K562 (cell line): ENCODE data around the gene SRL. TPM values are rescaled to one million over a fixed set of nuclear protein-coding genes. Genes with fewer than 3 reads are reported as not detected.

Experiments
- BCL6 ChIP-seq: fragments of 250-450 bp; sonication (Bioruptor Pico); IDR thresholded peaks from 2 replicates; pipeline ENCODE4 v1.4.0; 2020
- GABPB1 ChIP-seq: sonication (generic); formaldehyde crosslinking; IDR thresholded peaks from 2 replicates; pipeline ENCODE4 v1.8.0; 2022; ENCODE audit warnings: mild to moderate bottlenecking, missing genetic modification reagents
- NCOA2 ChIP-seq, 2 experiments: fragments of 450-650 bp; IDR thresholded peaks; 2 replicates each; pipeline ENCODE4 v1.6.1; 2018; ENCODE audit warnings: mild to moderate bottlenecking in 2 of 2, moderate library complexity in 1 of 2; ENCODE audit not compliant: partially characterized antibody in 2 of 2
- NR2F6 ChIP-seq: fragments of 450-650 bp; formaldehyde crosslinking; IDR thresholded peaks from 2 replicates; pipeline ENCODE4 v1.4.0; 2020; ENCODE audit warnings: mild to moderate bottlenecking
- POLR2AphosphoS2 ChIP-seq: IDR thresholded peaks from 2 replicates; pipeline ENCODE4 v1.6.1; 2012; ENCODE audit warnings: low read length, improper control_type of control experiment
- REST ChIP-seq, 2 experiments: fragments of 450-650 bp; formaldehyde crosslinking in 1 of 2; IDR thresholded peaks; 2 replicates each; pipeline versions ENCODE4 v1.4.0 to v1.6.1; 2014 to 2020; ENCODE audit warnings: mild to moderate bottlenecking in 2 of 2, borderline replicate concordance in 1 of 2, low read depth in 1 of 2
- SNAPC5 ChIP-seq: fragments of 250-450 bp; sonication (Bioruptor Pico); IDR thresholded peaks from 2 replicates; pipeline ENCODE4 v1.8.0; 2021; ENCODE audit warnings: moderate library complexity, mild to moderate bottlenecking, inconsistent platforms
- TAF7 ChIP-seq: fragments of 450-650 bp; IDR thresholded peaks from 2 replicates; pipeline ENCODE4 v1.6.1; 2016; ENCODE audit warnings: missing genetic modification characterization, missing compliant biosample characterization
- VEZF1 ChIP-seq: fragments of 200-800 bp; sonication (Bioruptor generic); IDR thresholded peaks from 2 replicates; pipeline ENCODE4 v1.6.1; 2017; ENCODE audit warnings: missing genetic modification characterization, missing compliant biosample characterization
- ZNF212 ChIP-seq: fragments of 450-650 bp; formaldehyde crosslinking; IDR thresholded peaks from 2 replicates; pipeline ENCODE4 v1.4.0; 2020; ENCODE audit warnings: mild to moderate bottlenecking
- ZNF518B ChIP-seq: fragments of 250-450 bp; sonication (Bioruptor Pico); IDR thresholded peaks from 2 replicates; pipeline ENCODE4 v1.5.0; 2021; ENCODE audit warnings: mild to moderate bottlenecking, moderate library complexity
- ZNF696 ChIP-seq: fragments of 250-450 bp; sonication (Bioruptor Pico); conservative IDR thresholded peaks from 2 replicates; pipeline ENCODE4 v1.4.0; 2020; ENCODE audit warnings: mild to moderate bottlenecking, moderate library complexity
- ZNF75A ChIP-seq: fragments of 450-650 bp; formaldehyde crosslinking; IDR thresholded peaks from 2 replicates; pipeline ENCODE4 v1.4.0; 2020; ENCODE audit warnings: mild to moderate bottlenecking
- polyA plus RNA-seq, 8 experiments: library from polyadenylated mRNA; depleted of rRNA in 4 of 8; stranded (reverse) in 5 of 8; unstranded in 3 of 8; fragments of >200 nt; fragmentation: Nextera tagmentation in 2 of 8; fragmentation: Illumina TruSeq in 1 of 8; extraction: Ambion mirVana in 2 of 8; extraction: Trizol in 1 of 8; gene quantifications; 2 replicates each; pipeline versions ENCODE4 v1.2.1 to v1.2.3, GENCODE V29; 2011 to 2014; ENCODE audit warnings: inconsistent platforms in 1 of 8, missing spikeins in 1 of 8
- total RNA-seq, 7 experiments: library from RNA; depleted of rRNA in 6 of 7; stranded (reverse); fragments of >200 nt in 6 of 7; fragmentation: Illumina TruSeq in 2 of 7; extraction: Trizol in 2 of 7; gene quantifications; 2 replicates each; pipeline versions ENCODE4 v1.2.1 to v1.2.3, GENCODE V29; 2011 to 2021; ENCODE audit warnings: low replicate concordance in 1 of 7

Gene SRL
- total and polyA plus RNA-seq, 9 of the 15 experiments (the other 6 are each of a cell fraction or from before 2014, with no cell fraction given) = 0.01 TPM; not detected in 8

- TF ChIP-seq ZNF518B (no peak), TAF7 (tag) (peak; percentile 55), BCL6 (no peak), ZNF75A (CRISPR knock-in tag) (no peak), ZNF696 (CRISPR knock-in tag) (no peak), VEZF1 (CRISPR knock-in tag) (peak; percentile 46), ZNF212 (CRISPR knock-in tag) (no peak), POLR2AphosphoS2 (no peak), NR2F6 (CRISPR knock-in tag) (no peak), NCOA2 (IDR thresholded peaks at IDR 0.05; ENCODE audit: partially characterized antibody in 2 of 2) (no peak), REST (IDR thresholded peaks at IDR 0.05; ENCODE audit: borderline replicate concordance) (peak; percentile 47; the same call in 1 of the 2 replicates), REST (CRISPR knock-in tag; IDR thresholded peaks at IDR 0.05; ENCODE audit: low read depth) (no peak), GABPB1 (CRISPR knock-in tag) (peak; percentile 81), SNAPC5 (no peak)
These were observed 29.6 kb upstream of the SRL start (continued) for GRCh38 chr16:4271176-4272113.
